ENCODE results near the gene ATF7IP.

DNA sequence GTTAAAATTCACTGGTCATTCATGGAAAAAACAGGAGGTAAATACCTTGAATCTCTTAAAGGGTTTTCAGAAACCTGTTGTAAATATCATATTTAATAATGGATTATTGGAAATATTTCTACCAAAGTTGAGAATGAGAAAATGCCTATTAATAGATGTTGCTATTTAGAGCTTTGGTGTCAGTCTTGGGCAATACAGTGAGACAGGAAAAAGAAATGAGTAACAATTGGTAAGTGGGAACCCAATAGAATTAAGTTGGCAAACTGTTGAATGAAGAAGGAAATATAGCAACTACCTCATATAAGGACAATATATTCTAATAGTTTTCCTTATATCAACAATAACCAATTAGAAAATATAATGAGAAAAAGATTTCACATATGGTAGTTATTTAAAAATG, 78.0 kb downstream of the ATF7IP start:
- no peak for TF ChIP-seq CTCF (IDR thresholded peaks at IDR 0.05)
- TF ChIP-seq ZFX (IDR thresholded peaks at IDR 0.05; ENCODE audit: borderline replicate concordance) = no peak

Measured in 22Rv1 (cell line).